Measurements from ENCODE around the gene ZNF423.

The ZNF423 gene

GRCh38 chr16:49552313-49552928 lies 303.5 kb downstream of the ZNF423 start:
- DNase-seq (ENCODE audit: low spot score): no peak

- no peak for DNase-seq (ENCODE audit: low spot score)
These were observed 305.2 kb downstream of the ZNF423 start for GRCh38 chr16:49550666-49551065.

GRCh38 chr16:49550140-49550539 lies 305.8 kb downstream of the ZNF423 start:
- DNase-seq (ENCODE audit: low spot score): no peak

GRCh38 chr16:49548325-49548970 lies 307.5 kb downstream of the ZNF423 start:
- no peak for DNase-seq (ENCODE audit: low spot score)

GRCh38 chr16:49547448-49547847 lies 308.5 kb downstream of the ZNF423 start:
- DNase-seq (ENCODE audit: low spot score): no peak

- DNase-seq (ENCODE audit: low spot score): no peak
These were observed 309.2 kb downstream of the ZNF423 start for GRCh38 chr16:49546735-49547134.

- no peak for DNase-seq (ENCODE audit: low spot score)
These were observed 310.0 kb downstream of the ZNF423 start for GRCh38 chr16:49545741-49546448.

- no peak for DNase-seq (ENCODE audit: low spot score)
These were observed 310.7 kb downstream of the ZNF423 start for GRCh38 chr16:49545243-49545642.

- no peak for DNase-seq (ENCODE audit: low spot score)
These were observed 311.1 kb downstream of the ZNF423 start for GRCh38 chr16:49544828-49545227.

GRCh38 chr16:49543631-49543946 lies 312.3 kb downstream of the ZNF423 start:
- no peak for DNase-seq (ENCODE audit: low spot score)

GRCh38 chr16:49542946-49543630 lies 312.8 kb downstream of the ZNF423 start:
- no peak for DNase-seq (ENCODE audit: low spot score)

- no peak for DNase-seq (ENCODE audit: low spot score)
These were observed 313.5 kb downstream of the ZNF423 start for GRCh38 chr16:49542391-49542891.

GRCh38 chr16:49540836-49541235 lies 315.1 kb downstream of the ZNF423 start:
- DNase-seq (ENCODE audit: low spot score): no peak

GRCh38 chr16:49539758-49540157 lies 316.2 kb downstream of the ZNF423 start:
- DNase-seq (ENCODE audit: low spot score): no peak

- no peak for DNase-seq (ENCODE audit: low spot score)
These were observed 317.9 kb downstream of the ZNF423 start for GRCh38 chr16:49537924-49538459.

- DNase-seq (ENCODE audit: low spot score): no peak
These were observed 320.9 kb downstream of the ZNF423 start for GRCh38 chr16:49534901-49535610.

GRCh38 chr16:49533422-49533821 lies 322.5 kb downstream of the ZNF423 start:
- DNase-seq (ENCODE audit: low spot score): no peak

GRCh38 chr16:49532873-49533272 lies 323.0 kb downstream of the ZNF423 start:
- DNase-seq (ENCODE audit: low spot score): no peak

GRCh38 chr16:49531931-49532840 lies 323.7 kb downstream of the ZNF423 start:
- no peak for DNase-seq (ENCODE audit: low spot score)

GRCh38 chr16:49531425-49531824 lies 324.5 kb downstream of the ZNF423 start:
- no peak for DNase-seq (ENCODE audit: low spot score)
